Measurements from ENCODE around the gene MYOCOS. TPM values are rescaled to one million over a fixed set of nuclear protein-coding genes. Genes with fewer than 3 reads are reported as not detected.

The MYOCOS gene
- total RNA-seq, 2 experiments from 2014 or later: not detected

DNA sequence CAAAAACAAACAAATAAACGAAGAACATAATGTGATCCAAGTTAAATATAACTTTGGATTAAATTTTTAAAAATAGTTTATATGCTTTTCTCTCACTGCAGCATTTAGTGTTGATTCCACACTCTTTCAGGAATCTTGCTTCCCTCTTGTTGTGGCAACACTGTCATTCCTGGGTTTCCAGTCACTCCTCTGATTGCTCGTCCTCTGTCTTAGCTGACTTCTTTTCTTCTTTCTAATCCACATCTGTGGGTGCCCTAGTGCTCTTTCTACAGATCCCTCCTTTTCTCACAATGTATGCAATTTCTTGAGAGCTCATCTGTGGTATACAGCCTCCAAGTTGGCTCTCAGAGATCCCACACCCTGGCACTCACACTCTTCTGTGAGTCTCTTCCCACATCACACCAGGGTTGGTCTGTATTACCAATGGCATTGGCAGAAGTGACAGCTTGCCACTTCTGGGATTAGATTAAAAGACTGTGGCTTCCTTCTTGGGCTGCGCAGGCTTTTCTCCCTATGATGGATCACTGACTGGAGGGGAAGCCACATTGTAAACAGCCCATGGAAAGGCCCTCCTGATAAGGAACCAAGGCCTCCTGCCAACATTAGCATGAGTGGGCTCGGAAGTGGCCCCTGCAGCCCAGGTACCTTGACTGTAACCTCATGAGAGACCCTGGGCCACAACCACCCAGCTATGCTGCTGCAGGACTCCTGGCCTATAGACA lies 42.0 kb downstream of the MYOCOS start:
- TF ChIP-seq, protein P1, sequence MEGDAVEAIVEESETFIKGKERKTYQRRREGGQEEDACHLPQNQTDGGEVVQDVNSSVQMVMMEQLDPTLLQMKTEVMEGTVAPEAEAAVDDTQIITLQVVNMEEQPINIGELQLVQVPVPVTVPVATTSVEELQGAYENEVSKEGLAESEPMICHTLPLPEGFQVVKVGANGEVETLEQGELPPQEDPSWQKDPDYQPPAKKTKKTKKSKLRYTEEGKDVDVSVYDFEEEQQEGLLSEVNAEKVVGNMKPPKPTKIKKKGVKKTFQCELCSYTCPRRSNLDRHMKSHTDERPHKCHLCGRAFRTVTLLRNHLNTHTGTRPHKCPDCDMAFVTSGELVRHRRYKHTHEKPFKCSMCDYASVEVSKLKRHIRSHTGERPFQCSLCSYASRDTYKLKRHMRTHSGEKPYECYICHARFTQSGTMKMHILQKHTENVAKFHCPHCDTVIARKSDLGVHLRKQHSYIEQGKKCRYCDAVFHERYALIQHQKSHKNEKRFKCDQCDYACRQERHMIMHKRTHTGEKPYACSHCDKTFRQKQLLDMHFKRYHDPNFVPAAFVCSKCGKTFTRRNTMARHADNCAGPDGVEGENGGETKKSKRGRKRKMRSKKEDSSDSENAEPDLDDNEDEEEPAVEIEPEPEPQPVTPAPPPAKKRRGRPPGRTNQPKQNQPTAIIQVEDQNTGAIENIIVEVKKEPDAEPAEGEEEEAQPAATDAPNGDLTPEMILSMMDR (IDR thresholded peaks at IDR 0.05): no peak
- CTCF ChIA-PET: no interaction called here
- DNase-seq (no peak), ATAC-seq (no peak)
- no peaks in the 10 kb centered on the region for H3K4me1 Mint-ChIP-seq (ENCODE audit: low read depth)
- intact Hi-C loops (cut with micrococcal nuclease): no loop called here
- no peak overlapping the region for H3K4me3 Mint-ChIP-seq
- no peaks in the 10 kb centered on the region for H3K36me3 Mint-ChIP-seq (ENCODE audit: low read depth)
- H3K9me3 Mint-ChIP-seq: no peaks in the 10 kb centered on the region
- H3K27ac Mint-ChIP-seq: no peak overlapping the region
- POLR2A ChIA-PET: no interaction called here
- H3K27me3 Mint-ChIP-seq: no peaks in the 10 kb centered on the region

DNA sequence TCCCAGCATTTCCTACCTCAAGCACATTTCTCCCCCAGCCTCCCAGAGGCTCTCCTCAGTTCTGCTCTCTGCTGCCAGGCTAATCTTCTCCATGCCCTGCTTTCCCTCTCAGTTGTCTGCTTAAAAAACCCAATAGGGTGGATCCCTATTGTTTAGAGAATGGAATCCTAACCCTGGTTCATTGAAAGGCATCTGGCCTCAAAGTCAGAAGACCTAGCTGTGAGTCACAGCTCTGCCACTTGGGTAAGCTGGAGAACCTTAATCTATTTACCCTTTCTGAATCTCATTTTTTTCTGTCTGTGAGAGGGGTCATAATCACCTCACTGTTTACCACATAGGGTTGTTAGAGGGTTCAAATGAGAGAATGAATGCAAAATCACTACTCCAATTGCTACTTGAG lies 42.9 kb downstream of the MYOCOS start:
- intact Hi-C loops (cut with micrococcal nuclease): no loop called here
- H3K4me3 Mint-ChIP-seq: no peak overlapping the region
- POLR2A ChIA-PET: no interaction called here
- no peaks in the 10 kb centered on the region for H3K36me3 Mint-ChIP-seq (ENCODE audit: low read depth)
- DNase-seq (no peak), ATAC-seq (no peak)
- CTCF ChIA-PET: no interaction called here
- TF ChIP-seq, protein P1 (IDR thresholded peaks at IDR 0.05): no peak
- no peaks in the 10 kb centered on the region for H3K9me3 Mint-ChIP-seq
- H3K27me3 Mint-ChIP-seq: no peaks in the 10 kb centered on the region
- no peak overlapping the region for H3K27ac Mint-ChIP-seq
- H3K4me1 Mint-ChIP-seq (ENCODE audit: low read depth): no peaks in the 10 kb centered on the region

GRCh38 chr1:171666114-171666769 lies 44.2 kb downstream of the MYOCOS start:
- TF ChIP-seq, protein P1 (IDR thresholded peaks at IDR 0.05): no peak
- Mint-ChIP-seq H3K4me1 (ENCODE audit: low read depth) (no peaks in the 10 kb centered on the region), H3K9me3 (no peaks in the 10 kb centered on the region), H3K36me3 (ENCODE audit: low read depth) (no peaks in the 10 kb centered on the region), H3K4me3 (no peak overlapping the region), H3K27me3 (no peaks in the 10 kb centered on the region), H3K27ac (no peak overlapping the region)
- intact Hi-C loops (cut with micrococcal nuclease): no loop called here
- DNase-seq (no peak), ATAC-seq (no peak)
- POLR2A ChIA-PET: no interaction called here
- CTCF ChIA-PET: interaction anchor here (0.7 kb wide), 1 partner anchor 11 kb away, joined by 4 read pairs; no protein-coding TSS in a partner anchor

- intact Hi-C loops (cut with micrococcal nuclease): no loop called here
- Mint-ChIP-seq H3K4me3 (no peak overlapping the region), H3K9me3 (no peaks in the 10 kb centered on the region), H3K27me3 (peaks cover 2% of the 10 kb centered on the region), H3K4me1 (ENCODE audit: low read depth) (no peaks in the 10 kb centered on the region), H3K27ac (no peak overlapping the region), H3K36me3 (ENCODE audit: low read depth) (no peaks in the 10 kb centered on the region)
- DNase-seq (no peak), ATAC-seq (no peak)
- ChIA-PET CTCF (interaction anchor here (1.0 to 1.7 kb wide), 3 partner anchors 14 to 24 kb away, joined by 4 read pairs; no protein-coding TSS in a partner anchor), POLR2A (interaction anchor here (0.6 kb wide), 1 partner anchor 13 kb away, joined by 3 read pairs; no protein-coding TSS in a partner anchor)
- TF ChIP-seq, protein P1 (IDR thresholded peaks at IDR 0.05): no peak
These were observed 46.3 kb downstream of the MYOCOS start for GRCh38 chr1:171668372-171668771.

- Mint-ChIP-seq H3K4me3 (no peak overlapping the region), H3K27me3 (peaks cover 4% of the 10 kb centered on the region), H3K4me1 (ENCODE audit: low read depth) (no peaks in the 10 kb centered on the region), H3K36me3 (ENCODE audit: low read depth) (no peaks in the 10 kb centered on the region), H3K27ac (no peak overlapping the region), H3K9me3 (no peaks in the 10 kb centered on the region)
- ChIA-PET CTCF (no interaction called here), POLR2A (no interaction called here)
- DNase-seq (no peak), ATAC-seq (no peak)
- intact Hi-C loops (cut with micrococcal nuclease): no loop called here
- TF ChIP-seq, protein P1 (IDR thresholded peaks at IDR 0.05): no peak
These were observed 48.7 kb downstream of the MYOCOS start for GRCh38 chr1:171670739-171671138.
